ENCODE results near the gene APOBEC3C. TPM values are rescaled to one million over a fixed set of nuclear protein-coding genes. Genes with fewer than 3 reads are reported as not detected.

APOBEC3C gene
- total RNA-seq (10 to 100 TPM; 13.9 to 14.8 TPM), total RNA-seq (12.5 to 135 (median 37.4) reads per million in 172 experiments)
- polyA plus RNA-seq (2013, experiment 1 of 2) = 55.6 TPM
- 54.7 TPM for polyA plus RNA-seq (2013, experiment 2 of 2)

DNA sequence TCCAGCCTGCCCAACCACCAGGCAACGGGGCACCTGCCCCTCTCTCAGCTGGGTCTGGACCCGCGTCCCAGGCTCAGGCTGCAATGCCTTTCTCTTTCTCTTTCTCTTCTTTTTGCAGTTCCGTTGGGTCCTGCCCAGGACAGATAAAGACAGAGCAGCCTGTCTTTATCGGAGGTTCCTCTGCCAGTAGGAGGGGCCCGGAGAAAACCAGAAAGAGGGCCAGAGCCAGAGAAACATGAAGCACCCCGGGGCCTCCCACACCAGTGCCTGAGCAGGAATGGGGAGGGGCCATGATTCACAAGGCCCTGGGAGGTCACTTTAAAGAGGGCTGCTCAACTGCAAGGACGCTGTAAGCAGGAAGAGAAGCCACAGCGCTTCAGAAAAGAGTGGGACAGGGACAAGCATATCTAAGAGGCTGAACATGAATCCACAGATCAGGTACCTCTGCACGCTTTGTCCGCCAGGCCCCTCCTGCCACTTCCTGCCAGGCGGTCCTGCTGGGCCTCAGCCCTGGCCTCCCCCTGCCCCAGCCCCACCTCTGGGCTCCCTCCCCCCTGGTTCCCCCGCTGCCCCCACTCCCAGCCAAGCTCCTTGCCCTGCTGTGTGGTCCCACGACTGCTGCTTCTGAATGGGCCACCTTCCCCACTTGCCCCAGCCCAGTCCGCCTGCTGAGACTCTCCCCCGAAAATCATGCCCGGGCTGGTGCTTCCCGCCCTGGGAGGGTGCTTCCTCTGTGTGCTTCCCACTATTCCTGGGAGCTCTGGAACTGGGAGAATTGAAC lies at the start of gene APOBEC3C:
TSS of gene APOBEC3C (plus strand) at position 316 of the 781 bp plus-strand sequence. CDS start at position 422, 106 bp downstream.
- intact Hi-C loops (cut with DNase I, micrococcal nuclease) = no loop called here
- Histone ChIP-seq H3K4me1 (ENCODE audit: insufficient read depth, low read length) (peaks cover 45% of the 10 kb centered on the region), H3K4me3 (ENCODE audit: low read length) (peak within 1 kb of the TSS; percentile 75), H3K27me3 (ENCODE audit: control insufficient read depth in 1 of 2, insufficient read depth in 2 of 2, low read length in 2 of 2) (no peaks in the 10 kb centered on the region), H3K27ac (ENCODE audit: low read depth in 1 of 2, low read length in 2 of 2) (peak within 1 kb of the TSS; percentile 65 to 70), H3K9me3 (ENCODE audit: control insufficient read depth in 1 of 2, insufficient read depth in 1 of 2, low read length in 2 of 2) (no peaks in the 10 kb centered on the region), H3K36me3 (ENCODE audit: insufficient read depth, low read length) (peaks cover 10% of the 10 kb centered on the region)
- peak; percentile 42 to 89 (median 68) for DNase-seq
- ChIA-PET CTCF (interaction anchor here (1.0 to 2.1 kb wide), 2 partner anchors 11 to 303 kb away, joined by 3 to 10 read pairs; no protein-coding TSS in a partner anchor), POLR2A (interaction anchor here (0.6 to 1.0 kb wide), 3 partner anchors 10 to 507 kb away, joined by 3 read pairs; partner anchors contain the start of gene CBX7)
- H3K27ac Mint-ChIP-seq = peak within 1 kb of the TSS; percentile 84
- H3K4me1 Mint-ChIP-seq (ENCODE audit: low read depth) = peaks cover 43% of the 10 kb centered on the region
- TF ChIP-seq, protein P1, sequence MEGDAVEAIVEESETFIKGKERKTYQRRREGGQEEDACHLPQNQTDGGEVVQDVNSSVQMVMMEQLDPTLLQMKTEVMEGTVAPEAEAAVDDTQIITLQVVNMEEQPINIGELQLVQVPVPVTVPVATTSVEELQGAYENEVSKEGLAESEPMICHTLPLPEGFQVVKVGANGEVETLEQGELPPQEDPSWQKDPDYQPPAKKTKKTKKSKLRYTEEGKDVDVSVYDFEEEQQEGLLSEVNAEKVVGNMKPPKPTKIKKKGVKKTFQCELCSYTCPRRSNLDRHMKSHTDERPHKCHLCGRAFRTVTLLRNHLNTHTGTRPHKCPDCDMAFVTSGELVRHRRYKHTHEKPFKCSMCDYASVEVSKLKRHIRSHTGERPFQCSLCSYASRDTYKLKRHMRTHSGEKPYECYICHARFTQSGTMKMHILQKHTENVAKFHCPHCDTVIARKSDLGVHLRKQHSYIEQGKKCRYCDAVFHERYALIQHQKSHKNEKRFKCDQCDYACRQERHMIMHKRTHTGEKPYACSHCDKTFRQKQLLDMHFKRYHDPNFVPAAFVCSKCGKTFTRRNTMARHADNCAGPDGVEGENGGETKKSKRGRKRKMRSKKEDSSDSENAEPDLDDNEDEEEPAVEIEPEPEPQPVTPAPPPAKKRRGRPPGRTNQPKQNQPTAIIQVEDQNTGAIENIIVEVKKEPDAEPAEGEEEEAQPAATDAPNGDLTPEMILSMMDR (IDR thresholded peaks at IDR 0.05) = no peak
- H3K4me3 Mint-ChIP-seq = peak within 1 kb of the TSS; percentile 88
- H3K9me3 Mint-ChIP-seq = no peaks in the 10 kb centered on the region
- H3K36me3 Mint-ChIP-seq (ENCODE audit: low read depth) = peaks cover 3% of the 10 kb centered on the region
- H3K27me3 Mint-ChIP-seq = no peaks in the 10 kb centered on the region
- peak; percentile 84 for ATAC-seq (ENCODE audit: poor library complexity)

DNA sequence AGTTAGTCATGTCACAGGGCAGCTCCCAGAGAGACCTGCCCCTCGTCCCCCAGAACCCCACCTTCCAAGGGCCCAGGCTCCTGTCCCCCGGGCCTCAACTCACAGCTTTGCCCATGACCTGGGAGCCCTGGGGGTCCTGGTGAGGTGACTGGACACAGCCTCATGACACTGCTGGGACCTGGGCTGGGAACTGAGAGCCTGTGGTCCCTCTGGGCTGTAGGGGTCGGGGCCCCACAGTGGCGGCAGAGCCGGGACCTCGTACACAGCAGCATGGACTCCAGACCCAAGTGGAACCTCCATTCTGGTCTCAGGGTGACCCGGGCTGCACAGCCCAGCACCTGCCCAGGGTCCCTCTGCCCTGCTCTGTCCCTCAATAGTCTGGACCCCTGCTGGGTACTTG lies 49.8 kb upstream of the APOBEC3C start:
- ChIA-PET POLR2A (no interaction called here), CTCF (no interaction called here)
- Mint-ChIP-seq H3K4me3 (no peak overlapping the region), H3K36me3 (ENCODE audit: low read depth) (no peaks in the 10 kb centered on the region), H3K9me3 (no peaks in the 10 kb centered on the region), H3K27ac (no peak overlapping the region), H3K27me3 (peaks cover 4% of the 10 kb centered on the region), H3K4me1 (ENCODE audit: low read depth) (no peaks in the 10 kb centered on the region)
- intact Hi-C loops (cut with DNase I, micrococcal nuclease) = no loop called here
- DNase-seq (no peak), ATAC-seq (ENCODE audit: poor library complexity) (no peak)
- Histone ChIP-seq H3K36me3 (ENCODE audit: insufficient read depth, low read length) (no peaks in the 10 kb centered on the region), H3K27me3 (ENCODE audit: control insufficient read depth in 1 of 2, insufficient read depth in 2 of 2, low read length in 2 of 2) (no peaks in the 10 kb centered on the region), H3K4me3 (ENCODE audit: low read length) (no peak overlapping the region), H3K9me3 (ENCODE audit: control insufficient read depth in 1 of 2, insufficient read depth in 1 of 2, low read length in 2 of 2) (no peaks in the 10 kb centered on the region), H3K4me1 (ENCODE audit: insufficient read depth, low read length) (peaks cover 36% of the 10 kb centered on the region), H3K27ac (ENCODE audit: low read depth in 1 of 2, low read length in 2 of 2) (no peak overlapping the region)
- TF ChIP-seq, protein P1 (IDR thresholded peaks at IDR 0.05) = no peak

DNA sequence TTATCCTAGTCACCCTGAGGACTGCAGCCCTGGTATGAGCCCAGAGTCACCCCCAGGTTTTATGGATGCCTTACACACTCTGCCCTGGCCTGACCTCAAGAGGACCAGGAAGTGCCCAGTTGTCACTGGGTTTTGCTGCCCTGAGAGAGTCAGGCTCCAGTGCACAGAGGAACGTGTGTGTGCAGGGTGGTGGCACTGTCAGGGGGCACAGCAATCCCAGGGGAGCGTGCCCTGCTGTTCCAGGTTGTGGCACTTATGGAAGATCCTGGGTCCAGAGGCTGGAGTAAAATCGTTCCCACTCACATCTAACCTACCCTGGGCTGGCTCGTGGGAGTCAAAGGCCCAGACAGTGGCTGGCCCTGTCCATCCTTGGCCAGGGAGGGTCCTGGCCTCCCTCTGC lies 49.1 kb upstream of the APOBEC3C start:
- no peak for ATAC-seq (ENCODE audit: poor library complexity)
- Histone ChIP-seq H3K4me1 (ENCODE audit: insufficient read depth, low read length) (peaks cover 31% of the 10 kb centered on the region), H3K27me3 (ENCODE audit: control insufficient read depth in 1 of 2, insufficient read depth in 2 of 2, low read length in 2 of 2) (no peaks in the 10 kb centered on the region), H3K27ac (ENCODE audit: low read depth in 1 of 2, low read length in 2 of 2) (no peak overlapping the region), H3K4me3 (ENCODE audit: low read length) (no peak overlapping the region), H3K9me3 (ENCODE audit: control insufficient read depth in 1 of 2, insufficient read depth in 1 of 2, low read length in 2 of 2) (no peaks in the 10 kb centered on the region), H3K36me3 (ENCODE audit: insufficient read depth, low read length) (no peaks in the 10 kb centered on the region)
- ChIA-PET POLR2A (no interaction called here), CTCF (no interaction called here)
- TF ChIP-seq, protein P1 (IDR thresholded peaks at IDR 0.05) = no peak
- Mint-ChIP-seq H3K4me1 (ENCODE audit: low read depth) (no peaks in the 10 kb centered on the region), H3K36me3 (ENCODE audit: low read depth) (no peaks in the 10 kb centered on the region), H3K27ac (no peak overlapping the region), H3K4me3 (no peak overlapping the region), H3K9me3 (no peaks in the 10 kb centered on the region), H3K27me3 (peaks cover 4% of the 10 kb centered on the region)
- intact Hi-C loops (cut with DNase I, micrococcal nuclease) = no loop called here
- no peak for DNase-seq
